ENCODE results near the gene KPNA5.
"Not testable (repeated sequence)": the region's sequence is repeated elsewhere in the genome, so short reads cannot be mapped to it uniquely, and the experiment has no call there.

The KPNA5 gene

DNA sequence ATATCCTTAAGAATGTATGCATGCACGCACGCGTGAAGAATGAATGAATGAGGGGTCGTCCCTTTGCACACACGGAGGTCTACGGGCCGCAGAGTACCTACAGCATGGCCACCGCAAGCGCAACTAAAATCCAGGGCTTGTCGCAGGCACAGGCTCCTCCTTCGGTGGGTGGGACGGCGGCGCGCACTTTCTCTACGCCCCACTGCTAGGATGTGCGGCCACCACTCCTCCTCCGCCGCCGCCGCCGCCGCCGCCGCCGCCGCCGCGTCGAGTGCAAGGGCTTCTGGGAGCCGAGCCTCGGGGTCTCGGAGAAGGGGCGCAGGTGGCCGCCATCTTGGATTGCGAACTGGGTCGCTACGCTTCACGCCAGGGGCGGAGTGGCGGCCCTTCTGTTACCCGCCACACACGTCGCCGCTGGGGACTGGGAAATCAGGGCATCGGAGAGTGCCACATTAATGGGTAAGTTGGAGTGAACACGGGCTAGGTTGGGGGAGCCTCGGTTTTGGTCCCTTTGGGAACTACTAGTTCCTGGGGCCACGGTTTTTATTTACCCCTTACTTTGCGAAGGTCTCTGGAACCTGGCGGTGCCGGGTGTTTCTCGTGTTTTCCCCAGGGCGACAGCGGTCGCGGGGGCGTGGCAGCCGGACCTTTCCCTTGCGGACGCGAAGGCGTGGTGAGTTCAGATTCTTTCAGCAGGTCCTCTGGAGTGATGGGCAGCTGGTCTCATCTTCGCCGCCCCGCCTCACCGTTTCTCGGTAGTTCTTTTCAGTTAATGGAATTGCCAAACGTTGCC is at the start of gene KPNA5:
Gene KPNA5 (plus strand): TSS at position 332 of the 793 bp plus-strand sequence. CDS start 124 bp downstream, at position 456.
- peak; percentile 68 to 86 for DNase-seq (ENCODE audit: low read depth in 2 of 2)

DNA sequence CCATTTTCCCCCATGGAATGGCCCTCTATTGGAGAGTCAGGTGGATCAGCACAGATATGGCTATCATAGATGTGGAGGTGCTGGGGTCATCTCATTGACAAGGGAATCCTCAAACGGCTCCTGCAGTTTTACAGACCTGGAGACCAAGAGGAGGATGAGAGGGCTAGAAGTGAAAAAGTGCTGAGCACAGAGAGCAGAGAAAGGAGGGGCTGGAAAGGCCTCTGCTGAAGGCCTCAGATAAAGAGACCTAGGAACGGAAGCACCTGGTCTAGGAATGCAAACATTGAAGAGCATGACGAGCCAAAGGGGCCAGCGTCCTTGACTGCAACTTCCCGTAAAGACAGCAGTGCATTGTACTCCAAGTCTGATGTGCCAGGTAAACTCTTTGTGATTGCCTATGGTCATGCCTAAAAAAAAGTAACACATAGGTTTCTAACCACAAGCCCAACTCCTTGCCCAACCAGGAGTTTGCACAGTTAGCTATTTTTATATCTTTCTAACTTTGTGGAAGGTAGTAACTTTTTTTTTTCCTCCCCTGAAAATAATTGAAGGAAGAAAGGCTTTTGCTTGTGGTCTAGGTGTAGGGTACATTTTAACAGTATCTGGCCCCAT is 49.5 kb upstream of the KPNA5 start:
- DNase-seq (ENCODE audit: low read depth in 2 of 2), result no peak

GRCh38 chr6:116633685-116634084 is 47.3 kb upstream of the KPNA5 start:
- no peak for DNase-seq (ENCODE audit: low read depth in 2 of 2)

GRCh38 chr6:116648156-116648555 is 32.9 kb upstream of the KPNA5 start:
- DNase-seq (ENCODE audit: low read depth in 2 of 2), result no peak

DNA sequence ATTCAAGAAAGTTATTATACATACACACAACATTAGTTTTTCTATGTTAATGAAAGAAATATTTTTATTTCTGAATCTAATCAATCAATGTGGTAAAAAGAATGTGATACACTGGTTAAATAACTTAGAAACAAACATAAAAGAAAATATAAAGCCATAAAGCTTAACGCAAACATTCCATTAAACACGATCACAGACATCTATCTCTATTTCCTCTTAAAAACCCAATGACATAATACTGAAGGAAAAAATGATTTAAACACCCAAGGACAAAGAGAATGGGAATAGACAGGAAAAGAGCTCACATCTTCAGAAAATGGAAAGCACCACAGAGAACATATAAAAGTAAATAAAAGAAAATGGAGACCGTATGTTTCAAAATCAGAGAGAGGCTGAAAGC is 31.9 kb upstream of the KPNA5 start:
- DNase-seq (ENCODE audit: low read depth in 2 of 2), result no peak

GRCh38 chr6:116651916-116652315 is 29.1 kb upstream of the KPNA5 start:
- DNase-seq (ENCODE audit: low read depth in 2 of 2), result no peak

GRCh38 chr6:116661594-116661993 is 19.4 kb upstream of the KPNA5 start:
- no peak for DNase-seq (ENCODE audit: low read depth in 2 of 2)

DNA sequence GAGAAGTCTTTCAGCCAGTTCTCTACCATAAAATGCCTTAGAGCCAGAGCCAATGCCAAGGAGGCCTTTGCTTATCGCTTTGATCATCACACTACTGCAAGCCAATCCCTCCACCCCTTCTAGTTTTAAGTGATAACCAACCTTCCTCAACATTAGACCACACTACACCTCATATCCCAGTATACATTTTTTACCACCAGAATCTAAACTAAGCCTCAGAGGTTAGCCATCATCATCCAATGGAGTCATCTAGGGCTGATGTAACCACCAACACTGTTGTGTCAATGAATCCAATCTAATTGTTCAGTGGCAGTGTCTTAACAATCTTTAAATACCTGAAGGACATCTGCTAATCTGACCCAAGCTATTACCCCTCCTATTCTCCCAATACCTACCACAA is 18.8 kb upstream of the KPNA5 start:
- no peak for DNase-seq (ENCODE audit: low read depth in 2 of 2)

DNA sequence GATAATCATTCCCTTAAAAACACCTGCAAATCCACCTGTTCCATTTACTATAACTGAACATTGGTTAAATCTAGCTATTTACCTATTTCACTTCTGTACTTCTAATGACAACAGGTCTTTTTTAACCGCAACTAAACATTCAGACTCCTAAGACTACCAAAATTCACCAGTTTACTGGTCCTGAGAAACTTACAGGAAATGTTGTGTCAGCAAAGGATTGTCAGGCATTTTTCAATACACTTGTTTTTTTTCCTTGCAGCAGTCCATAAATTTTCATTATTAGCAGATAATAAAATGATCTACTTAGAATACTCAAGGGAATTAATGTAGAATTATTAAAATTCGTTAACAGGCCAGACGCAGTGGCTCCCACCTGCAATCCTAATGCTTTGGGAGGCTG is 17.7 kb upstream of the KPNA5 start:
- no peak for DNase-seq (ENCODE audit: low read depth in 2 of 2)

- DNase-seq (ENCODE audit: low read depth in 2 of 2), result not testable (repeated sequence)
Observed at GRCh38 chr6:116664169-116664568, 16.8 kb upstream of the KPNA5 start.

DNA sequence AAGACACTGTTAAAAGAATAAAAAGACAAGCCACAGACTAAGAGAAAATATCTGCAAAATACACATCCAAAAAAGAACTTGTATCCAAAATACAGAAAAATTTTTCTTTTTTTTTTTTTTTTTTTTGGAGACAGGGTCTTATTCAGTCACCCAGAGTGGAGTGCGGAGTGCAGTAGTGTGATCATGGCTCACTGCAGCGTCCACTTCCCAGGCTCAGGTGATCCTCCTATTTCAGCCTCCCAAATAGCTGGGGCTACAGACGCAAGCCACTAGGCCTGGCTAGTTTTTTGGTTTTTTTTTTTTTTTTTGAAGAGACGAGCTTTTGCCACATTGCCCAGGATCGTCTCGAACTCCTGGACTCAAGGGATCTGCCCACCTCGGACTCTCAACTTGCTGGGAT is 15.5 kb upstream of the KPNA5 start:
- no peak for DNase-seq (ENCODE audit: low read depth in 2 of 2)

DNA sequence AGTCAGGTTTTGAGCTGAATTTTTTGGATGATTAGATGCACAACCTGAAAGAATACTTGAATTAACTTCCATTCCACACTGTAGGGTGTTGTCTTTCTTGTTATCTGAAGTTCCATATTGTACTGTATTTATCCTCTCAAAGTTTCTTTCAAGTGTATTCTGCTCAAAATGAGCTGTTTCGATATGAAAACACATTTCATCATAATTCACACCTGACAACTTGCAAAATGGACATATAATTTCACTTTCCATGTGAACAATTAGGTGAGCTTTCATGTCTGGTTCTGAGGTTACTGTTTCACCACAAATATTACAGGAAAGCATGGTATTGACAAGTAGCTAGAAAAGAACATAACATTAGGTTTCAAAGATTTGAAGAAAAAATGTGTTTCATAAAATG is 14.1 kb upstream of the KPNA5 start:
- no peak for DNase-seq (ENCODE audit: low read depth in 2 of 2)

DNA sequence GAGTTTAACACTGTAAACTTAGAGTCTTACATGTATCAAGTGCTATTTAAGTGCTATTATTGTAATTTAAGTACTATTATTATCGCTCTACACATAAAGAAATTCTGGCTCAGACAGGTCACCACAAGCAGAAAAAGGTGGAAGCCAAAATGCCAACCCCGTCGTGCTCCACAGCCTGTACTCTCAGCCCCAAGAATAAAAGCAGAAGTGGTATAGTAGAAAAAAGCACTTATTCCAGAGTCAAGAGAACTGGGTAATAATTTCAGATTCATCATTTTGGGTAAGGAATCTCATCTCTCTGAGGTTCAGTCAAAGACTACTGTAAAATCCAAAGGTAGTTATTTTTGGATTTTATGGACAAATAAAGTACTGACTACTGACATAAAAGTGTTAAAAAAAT is 13.4 kb upstream of the KPNA5 start:
- no peak for DNase-seq (ENCODE audit: low read depth in 2 of 2)

DNA sequence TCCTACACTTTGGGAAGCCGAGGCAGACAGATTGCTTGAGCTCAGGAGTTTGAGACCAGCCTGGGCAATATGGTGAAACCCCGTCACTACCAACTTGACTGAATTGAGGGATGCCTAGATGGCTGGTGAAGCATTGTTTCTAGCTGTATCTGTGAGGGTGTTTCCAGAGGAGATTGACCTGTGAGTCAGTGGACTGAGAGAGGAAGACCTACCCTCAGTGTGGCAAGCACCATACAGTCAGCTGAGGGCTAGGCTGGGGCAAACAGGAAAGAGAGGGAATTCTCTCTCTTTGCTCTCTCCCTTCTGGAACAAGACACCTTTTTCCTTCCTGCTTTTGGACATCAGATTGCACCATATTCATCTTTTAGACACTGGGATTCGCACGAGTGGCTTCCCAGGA is 8.7 kb upstream of the KPNA5 start:
- no peak for DNase-seq (ENCODE audit: low read depth in 2 of 2)

- no peak for DNase-seq (ENCODE audit: low read depth in 2 of 2)
Observed at GRCh38 chr6:116676021-116676420, 5.0 kb upstream of the KPNA5 start.

GRCh38 chr6:116682334-116682712 is 1.3 kb downstream of the KPNA5 start:
- DNase-seq (ENCODE audit: low read depth in 2 of 2), result peak in 1 of 2 donors; percentile 14

DNA sequence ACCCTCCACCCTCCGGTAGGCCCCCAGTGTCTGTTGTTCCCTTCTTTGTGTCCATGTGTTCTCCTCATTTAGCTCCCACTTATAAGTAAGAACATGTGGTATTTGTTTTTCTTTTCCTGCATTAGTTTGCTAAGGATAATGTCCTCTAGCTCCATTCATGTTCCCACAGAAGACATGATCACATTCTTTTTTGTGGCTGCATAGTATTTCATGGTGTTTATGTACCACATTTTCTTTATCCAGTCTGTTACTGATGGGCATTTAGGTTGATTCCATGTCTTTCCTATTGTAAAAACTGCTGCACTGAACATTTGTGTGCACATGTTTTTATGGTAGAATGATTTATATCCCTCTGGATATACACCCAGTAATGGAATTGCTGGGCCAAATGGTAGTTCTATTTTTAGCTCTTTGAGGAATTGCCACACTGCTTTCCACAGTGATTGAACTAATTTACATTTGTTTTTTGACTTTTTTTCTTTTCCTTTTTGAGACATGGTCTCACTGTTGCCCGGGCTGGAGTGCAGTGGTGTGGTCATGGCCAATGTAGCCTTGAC is 4.5 kb downstream of the KPNA5 start:
- DNase-seq (ENCODE audit: low read depth in 2 of 2), result no peak

- not testable (repeated sequence) for DNase-seq (ENCODE audit: low read depth in 2 of 2)
Observed at GRCh38 chr6:116686475-116687101, 5.6 kb downstream of the KPNA5 start.

- no peak for DNase-seq (ENCODE audit: low read depth in 2 of 2)
Observed at GRCh38 chr6:116691154-116691553, 10.1 kb downstream of the KPNA5 start.

DNA sequence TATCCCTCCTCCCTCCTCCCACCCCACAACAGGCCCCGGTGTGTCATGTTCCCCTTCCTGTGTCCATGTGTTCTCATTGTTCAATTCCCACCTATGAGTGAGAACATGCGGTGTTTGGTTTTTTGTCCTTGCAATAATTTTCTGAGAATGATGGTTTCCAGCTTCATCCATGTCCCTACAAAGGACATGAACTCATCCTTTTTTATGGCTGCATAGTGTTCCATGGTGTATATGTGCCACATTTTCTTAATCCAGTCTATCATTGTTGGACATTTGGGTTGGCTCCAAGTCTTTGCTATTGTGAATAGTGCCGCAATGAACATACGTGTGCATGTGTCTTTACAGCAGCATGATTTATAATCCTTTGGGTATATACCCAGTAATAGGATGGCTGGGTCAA is 11.9 kb downstream of the KPNA5 start:
- DNase-seq (ENCODE audit: low read depth in 2 of 2), result not testable (repeated sequence)

DNA sequence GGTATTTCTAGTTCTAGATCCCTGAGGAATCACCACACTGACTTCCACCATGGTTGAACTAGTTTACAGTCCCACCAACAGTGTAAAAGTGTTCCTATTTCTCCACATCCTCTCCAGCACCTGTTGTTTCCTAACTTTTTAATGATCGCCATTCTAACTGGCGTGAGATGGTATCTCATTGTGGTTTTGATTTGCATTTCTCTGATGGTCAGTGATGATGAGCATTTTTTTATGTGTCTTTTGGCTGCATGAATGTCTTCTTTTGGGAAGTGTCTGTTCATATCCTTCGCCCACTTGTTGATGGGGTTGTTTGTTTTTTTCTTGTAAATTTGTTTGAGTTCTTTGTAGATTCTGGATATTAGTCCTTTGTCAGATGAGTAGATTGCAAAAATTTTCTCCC is 12.3 kb downstream of the KPNA5 start:
- not testable (repeated sequence) for DNase-seq (ENCODE audit: low read depth in 2 of 2)

- no peak for DNase-seq (ENCODE audit: low read depth in 2 of 2)
Observed at GRCh38 chr6:116695401-116695800, 14.4 kb downstream of the KPNA5 start.

DNA sequence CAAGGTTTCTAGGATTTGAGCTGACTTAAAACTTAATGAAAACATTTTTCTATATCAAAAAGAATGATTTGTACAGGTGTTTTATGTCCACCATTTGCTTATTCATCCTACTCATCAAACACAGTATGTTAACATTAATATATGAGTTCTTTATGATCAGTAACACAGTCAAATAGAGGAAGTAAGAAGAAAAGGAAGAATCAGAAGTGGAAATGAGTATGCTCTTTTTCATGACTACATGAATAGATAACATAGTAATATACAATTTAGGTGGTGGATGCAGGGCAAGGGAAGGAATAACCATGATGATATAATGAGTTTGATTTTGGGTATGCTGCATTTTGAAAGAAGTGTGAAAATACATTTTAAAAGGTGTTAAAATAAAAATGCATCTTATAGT is 16.5 kb downstream of the KPNA5 start:
- DNase-seq (ENCODE audit: low read depth in 2 of 2), result no peak

All from stimulated activated CD8-positive, alpha-beta memory T cell treated with anti-CD3 and anti-CD28 coated beads, Interleukin-2, amount 100 ng/mL, for 1 hour (primary cell).